EL (cell line): ENCODE measurements around the gene ADCY5.

Source experiments
- DNase-seq: peaks from one replicate; pipeline ENCODE4 v3.0.0-alpha.2; 2016

ADCY5 gene

GRCh38 chr3:123457841-123458240 lies 9.0 kb upstream of the ADCY5 start:
- DNase-seq = no peak

- no peak for DNase-seq
Measured at GRCh38 chr3:123453675-123454074, 4.8 kb upstream of the ADCY5 start.

- no peak for DNase-seq
Measured at GRCh38 chr3:123451186-123451585, 2.3 kb upstream of the ADCY5 start.

GRCh38 chr3:123449997-123450604 lies 1.2 kb upstream of the ADCY5 start:
- no peak for DNase-seq

- DNase-seq = peak; percentile 29
Measured at GRCh38 chr3:123449102-123449996, 459 bp upstream of the ADCY5 start.

GRCh38 chr3:123447749-123448517 lies 957 bp downstream of the ADCY5 start:
- no peak for DNase-seq

GRCh38 chr3:123447416-123447748 lies 1.5 kb downstream of the ADCY5 start:
- DNase-seq = no peak

GRCh38 chr3:123446610-123447109 lies 2.2 kb downstream of the ADCY5 start:
- no peak for DNase-seq

- no peak for DNase-seq
Measured at GRCh38 chr3:123446210-123446609, 2.7 kb downstream of the ADCY5 start.

- no peak for DNase-seq
Measured at GRCh38 chr3:123445702-123446101, 3.2 kb downstream of the ADCY5 start.

- DNase-seq = no peak
Measured at GRCh38 chr3:123444744-123445143, 4.1 kb downstream of the ADCY5 start.

GRCh38 chr3:123444023-123444422 lies 4.9 kb downstream of the ADCY5 start:
- DNase-seq = no peak

- no peak for DNase-seq
Measured at GRCh38 chr3:123442908-123443307, 6.0 kb downstream of the ADCY5 start.

GRCh38 chr3:123442125-123442524 lies 6.8 kb downstream of the ADCY5 start:
- DNase-seq = no peak

- DNase-seq = no peak
Measured at GRCh38 chr3:123439806-123440580, 8.9 kb downstream of the ADCY5 start.

GRCh38 chr3:123432832-123433523 lies 15.9 kb downstream of the ADCY5 start:
- no peak for DNase-seq

GRCh38 chr3:123431658-123432324 lies 17.1 kb downstream of the ADCY5 start:
- no peak for DNase-seq

- no peak for DNase-seq
Measured at GRCh38 chr3:123431007-123431657, 17.8 kb downstream of the ADCY5 start.

- no peak for DNase-seq
Measured at GRCh38 chr3:123430266-123430665, 18.6 kb downstream of the ADCY5 start.

- no peak for DNase-seq
Measured at GRCh38 chr3:123429362-123430125, 19.3 kb downstream of the ADCY5 start.
